Ovary (tissue), 3 donors: Measurements from ENCODE around the gene PNPLA5.

Experiments used
- EP300 ChIP-seq: sonication (generic); formaldehyde crosslinking; IDR thresholded peaks from one replicate; pipeline ENCODE4 v1.6.1; 2017; ENCODE audit warnings: antibody characterized with exemption
- TF ChIP-seq, protein P1 (sequence below), 3 donors: fragments of 450-650 bp in 2 of 3; fragments of 200-600 bp in 1 of 3; IDR thresholded peaks; one replicate each; pipeline versions ENCODE4 v1.5.1 to v1.8.0; 2016 to 2022; ENCODE audit warnings: antibody characterized with exemption in 3 of 3, mild to moderate bottlenecking in 1 of 3
- donor health status: DM: no; HTN: no; CAD: no.

DNA sequence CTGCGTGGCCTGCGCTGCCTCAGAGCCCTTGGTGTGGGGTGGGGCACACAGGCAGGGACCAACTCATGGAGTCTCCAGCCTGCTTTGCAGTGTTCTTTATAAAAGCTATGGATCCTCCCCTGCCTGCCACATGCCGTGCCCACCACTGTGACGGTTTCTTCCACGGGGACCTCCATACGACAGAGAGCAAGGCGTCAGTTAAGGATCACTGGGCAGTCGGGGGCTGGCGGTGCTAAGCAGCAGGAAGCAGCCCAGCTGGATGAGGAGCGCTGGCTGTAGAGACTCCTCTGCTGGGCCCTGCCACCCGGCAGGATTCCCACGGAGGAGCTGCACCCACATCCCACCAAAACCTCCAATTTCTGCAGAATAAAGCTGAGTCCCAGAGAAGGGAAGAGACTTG, 56.6 kb downstream of the PNPLA5 start:
- TF ChIP-seq EP300: no peak
- TF ChIP-seq, protein P1, sequence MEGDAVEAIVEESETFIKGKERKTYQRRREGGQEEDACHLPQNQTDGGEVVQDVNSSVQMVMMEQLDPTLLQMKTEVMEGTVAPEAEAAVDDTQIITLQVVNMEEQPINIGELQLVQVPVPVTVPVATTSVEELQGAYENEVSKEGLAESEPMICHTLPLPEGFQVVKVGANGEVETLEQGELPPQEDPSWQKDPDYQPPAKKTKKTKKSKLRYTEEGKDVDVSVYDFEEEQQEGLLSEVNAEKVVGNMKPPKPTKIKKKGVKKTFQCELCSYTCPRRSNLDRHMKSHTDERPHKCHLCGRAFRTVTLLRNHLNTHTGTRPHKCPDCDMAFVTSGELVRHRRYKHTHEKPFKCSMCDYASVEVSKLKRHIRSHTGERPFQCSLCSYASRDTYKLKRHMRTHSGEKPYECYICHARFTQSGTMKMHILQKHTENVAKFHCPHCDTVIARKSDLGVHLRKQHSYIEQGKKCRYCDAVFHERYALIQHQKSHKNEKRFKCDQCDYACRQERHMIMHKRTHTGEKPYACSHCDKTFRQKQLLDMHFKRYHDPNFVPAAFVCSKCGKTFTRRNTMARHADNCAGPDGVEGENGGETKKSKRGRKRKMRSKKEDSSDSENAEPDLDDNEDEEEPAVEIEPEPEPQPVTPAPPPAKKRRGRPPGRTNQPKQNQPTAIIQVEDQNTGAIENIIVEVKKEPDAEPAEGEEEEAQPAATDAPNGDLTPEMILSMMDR (IDR thresholded peaks at IDR 0.05): no peak
